ENCODE measurements around the gene BARX1. TPM values are rescaled to one million over a fixed set of nuclear protein-coding genes. Genes with fewer than 3 reads are reported as not detected.

The BARX1 gene
- polyA plus RNA-seq, 3 donors, result not detected

DNA sequence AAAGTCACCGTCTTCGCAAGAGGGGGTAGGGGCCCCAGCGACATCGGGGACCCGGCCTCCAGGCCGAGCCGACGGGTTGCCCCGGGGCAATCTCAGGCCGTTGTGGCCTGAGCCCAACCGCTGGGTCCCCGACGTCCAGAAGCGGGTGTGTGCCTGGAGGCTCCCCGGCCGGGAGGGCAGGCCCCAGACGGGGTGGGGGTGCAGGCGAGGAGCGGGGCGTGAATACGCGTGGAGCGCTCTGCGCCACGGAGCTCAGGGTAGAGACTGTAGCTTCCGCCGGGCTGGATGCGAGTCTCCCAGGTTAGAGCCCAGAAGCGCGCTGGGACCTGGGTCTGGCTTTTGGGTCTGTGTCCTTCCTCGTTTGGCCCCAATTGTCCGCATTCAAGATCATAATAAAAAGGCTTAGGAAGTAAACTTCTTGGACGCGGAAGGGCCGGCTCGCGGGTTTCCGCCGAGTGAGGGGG is 3.5 kb downstream of the BARX1 start:
- Histone ChIP-seq H3K79me2 (ENCODE audit: insufficient read depth, low read length) (no peaks in the 10 kb centered on the region), H3K9me3 (replicated peaks in 1 of 2; ENCODE audit: control insufficient read depth in 1 of 2, insufficient read depth in 1 of 2, low read length in 2 of 2) (peaks cover 20 to 78% of the 10 kb centered on the region in 2 donors), H3K4me1 (ENCODE audit: control insufficient read depth in 1 of 2, insufficient read depth in 2 of 2, low read length in 2 of 2) (peaks cover 24 to 33% of the 10 kb centered on the region in 2 donors), H4K20me1 (ENCODE audit: insufficient read depth, low read length) (no peaks in the 10 kb centered on the region), H3K27me3 (ENCODE audit: control insufficient read depth in 2 of 2, insufficient read depth in 2 of 2, low read length in 2 of 2) (peaks cover 78 to 93% of the 10 kb centered on the region in 2 donors), H3K9ac (ENCODE audit: insufficient read depth, low read length, poor library complexity, severe bottlenecking) (peak overlapping the region; percentile 38), H3K36me3 (replicated peaks in 1 of 2; ENCODE audit: control insufficient read depth in 1 of 2, insufficient read depth in 2 of 2, low read length in 2 of 2) (no peaks in the 10 kb centered on the region), H3K4me2 (replicated peaks; ENCODE audit: extremely low read depth, low read length, poor library complexity, severe bottlenecking) (peak overlapping the region; percentile 90), H3K4me3 (replicated peaks in 1 of 3; ENCODE audit: low read depth in 2 of 3, low read length in 3 of 3) (peak overlapping the region in 1 of 3 experiments; percentile 81), H2AFZ (ENCODE audit: insufficient read depth, low read depth, low read length, poor library complexity, severe bottlenecking) (peak overlapping the region; percentile 86), H3K27ac (ENCODE audit: low read depth in 1 of 2, low read length in 2 of 2) (no peak overlapping the region)
- intact Hi-C loops (cut with micrococcal nuclease), result no loop called here
- no peak overlapping the region for H3K27ac Mint-ChIP-seq
- no peak for TF ChIP-seq CTCF (IDR thresholded peaks at IDR 0.05)
- H3K9me3 Mint-ChIP-seq, result peaks cover 6 to 67% (median 49%) of the 10 kb centered on the region in 7 donors
- WGBS (ENCODE audit: insufficient coverage), result 1% methylated on average over 39 of the region's 39 CpGs
- H3K4me1 Mint-ChIP-seq, result peaks cover 47% of the 10 kb centered on the region
- no peak for DNase-seq
- H3K4me3 Mint-ChIP-seq, result peak overlapping the region; percentile 88 to 96
- peaks cover 90 to 96% (median 92%) of the 10 kb centered on the region in 3 donors for H3K27me3 Mint-ChIP-seq (ENCODE audit: low read depth in 3 of 3)
- peaks cover 24 to 26% of the 10 kb centered on the region in 2 donors for H3K36me3 Mint-ChIP-seq

- DNase-seq, result peak; percentile 18 to 21 (median 21)
- H3K4me2 ChIP-seq (replicated peaks; ENCODE audit: extremely low read depth, low read length, poor library complexity, severe bottlenecking), result peak overlapping the region; percentile 90
- no peaks in the 10 kb centered on the region for H3K36me3 ChIP-seq (replicated peaks in 1 of 2; ENCODE audit: control insufficient read depth in 1 of 2, insufficient read depth in 2 of 2, low read length in 2 of 2)
- Mint-ChIP-seq H3K27ac (peak overlapping the region in 1 of 7 donors; percentile 48), H3K4me1 (peaks cover 53% of the 10 kb centered on the region), H3K36me3 (peaks cover 30 to 31% of the 10 kb centered on the region in 2 donors), H3K27me3 (ENCODE audit: low read depth in 3 of 3) (peaks cover 90 to 96% (median 92%) of the 10 kb centered on the region in 3 donors), H3K9me3 (peaks cover 6 to 72% (median 55%) of the 10 kb centered on the region in 7 donors), H3K4me3 (peak overlapping the region; percentile 88 to 96)
- H3K79me2 ChIP-seq (ENCODE audit: insufficient read depth, low read length), result no peaks in the 10 kb centered on the region
- intact Hi-C loops (cut with micrococcal nuclease), result no loop called here
- peak overlapping the region; percentile 38 for H3K9ac ChIP-seq (ENCODE audit: insufficient read depth, low read length, poor library complexity, severe bottlenecking)
- H2AFZ ChIP-seq (ENCODE audit: insufficient read depth, low read depth, low read length, poor library complexity, severe bottlenecking), result peak overlapping the region; percentile 86
- H3K9me3 ChIP-seq (replicated peaks in 1 of 2; ENCODE audit: control insufficient read depth in 1 of 2, insufficient read depth in 1 of 2, low read length in 2 of 2), result peaks cover 20 to 75% of the 10 kb centered on the region in 2 donors
- no peak overlapping the region for H3K27ac ChIP-seq (ENCODE audit: low read depth in 1 of 2, low read length in 2 of 2)
- H4K20me1 ChIP-seq (ENCODE audit: insufficient read depth, low read length), result no peaks in the 10 kb centered on the region
- 2% methylated on average over 39 of the region's 47 CpGs for WGBS (ENCODE audit: insufficient coverage)
- H3K4me3 ChIP-seq (replicated peaks in 1 of 3; ENCODE audit: low read depth in 2 of 3, low read length in 3 of 3), result peak overlapping the region; percentile 32 to 81 (median 51)
- H3K4me1 ChIP-seq (ENCODE audit: control insufficient read depth in 1 of 2, insufficient read depth in 2 of 2, low read length in 2 of 2), result peaks cover 29 to 40% of the 10 kb centered on the region in 2 donors
- TF ChIP-seq CTCF (IDR thresholded peaks at IDR 0.05), result no peak
- peaks cover 77 to 93% of the 10 kb centered on the region in 2 donors for H3K27me3 ChIP-seq (ENCODE audit: control insufficient read depth in 2 of 2, insufficient read depth in 2 of 2, low read length in 2 of 2)
These were observed 4.2 kb downstream of the BARX1 start for GRCh38 chr9:93950619-93951601.
